Amniotic epithelial cell (primary cell): ENCODE results near the gene PLD4.
A peak's percentile ranks its signal among the peaks of the same experiment; 100 is the strongest.

ENCODE experiments used
- DNase-seq: peaks from one replicate; pipeline ENCODE4 v3.0.0-alpha.2; 2010; ENCODE audit warnings: low read depth

PLD4 gene

DNA sequence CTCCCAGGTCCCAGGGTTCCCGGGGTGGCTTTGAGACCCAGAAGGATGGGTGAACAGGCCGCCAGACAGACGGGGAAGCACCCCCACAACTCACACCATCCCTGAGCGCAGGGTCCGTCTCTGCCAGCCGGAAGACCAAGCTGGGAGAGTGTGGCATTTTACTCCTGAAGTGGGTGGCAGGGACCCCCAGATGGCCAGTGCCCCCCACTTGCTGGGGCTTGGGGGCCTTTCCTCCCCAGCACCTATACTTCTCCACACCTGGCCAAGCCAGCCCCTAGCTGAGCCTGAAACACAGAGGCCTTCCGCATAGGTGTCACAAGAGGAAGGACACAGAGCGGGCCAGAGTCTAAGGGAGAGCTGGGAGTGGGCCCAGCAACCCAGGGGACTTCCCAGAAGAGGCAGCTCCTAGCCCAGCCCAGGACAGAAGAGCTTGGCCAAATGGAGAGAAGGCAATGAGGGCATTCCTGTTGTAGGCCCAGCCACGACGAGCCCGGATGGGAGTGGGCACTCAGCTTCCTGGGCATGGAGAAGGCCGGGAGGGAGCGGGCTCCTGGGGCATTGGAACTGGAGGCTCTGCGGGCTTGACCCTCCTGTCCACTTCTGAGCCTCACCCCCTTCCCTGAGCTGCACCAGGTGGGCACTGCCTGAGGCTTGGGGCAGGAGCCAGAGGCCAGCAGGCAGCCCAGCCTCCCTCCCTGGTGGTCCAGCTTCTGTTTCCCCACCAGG, 50.1 kb downstream of the PLD4 start:
- DNase-seq = no peak

GRCh38 chr14:104975481-104976197, 51.0 kb downstream of the PLD4 start:
- no peak for DNase-seq

GRCh38 chr14:104976198-104977007, 51.7 kb downstream of the PLD4 start:
- DNase-seq = peak; percentile 64

GRCh38 chr14:104977008-104977680, 52.5 kb downstream of the PLD4 start:
- DNase-seq = no peak

GRCh38 chr14:104977681-104978653, 53.3 kb downstream of the PLD4 start, which contains the start of gene AHNAK2:
Gene AHNAK2, minus strand, starts transcription at chr14:104978374. Its CDS starts 137 bp downstream, at chr14:104978237.
- DNase-seq = peak; percentile 58

DNA sequence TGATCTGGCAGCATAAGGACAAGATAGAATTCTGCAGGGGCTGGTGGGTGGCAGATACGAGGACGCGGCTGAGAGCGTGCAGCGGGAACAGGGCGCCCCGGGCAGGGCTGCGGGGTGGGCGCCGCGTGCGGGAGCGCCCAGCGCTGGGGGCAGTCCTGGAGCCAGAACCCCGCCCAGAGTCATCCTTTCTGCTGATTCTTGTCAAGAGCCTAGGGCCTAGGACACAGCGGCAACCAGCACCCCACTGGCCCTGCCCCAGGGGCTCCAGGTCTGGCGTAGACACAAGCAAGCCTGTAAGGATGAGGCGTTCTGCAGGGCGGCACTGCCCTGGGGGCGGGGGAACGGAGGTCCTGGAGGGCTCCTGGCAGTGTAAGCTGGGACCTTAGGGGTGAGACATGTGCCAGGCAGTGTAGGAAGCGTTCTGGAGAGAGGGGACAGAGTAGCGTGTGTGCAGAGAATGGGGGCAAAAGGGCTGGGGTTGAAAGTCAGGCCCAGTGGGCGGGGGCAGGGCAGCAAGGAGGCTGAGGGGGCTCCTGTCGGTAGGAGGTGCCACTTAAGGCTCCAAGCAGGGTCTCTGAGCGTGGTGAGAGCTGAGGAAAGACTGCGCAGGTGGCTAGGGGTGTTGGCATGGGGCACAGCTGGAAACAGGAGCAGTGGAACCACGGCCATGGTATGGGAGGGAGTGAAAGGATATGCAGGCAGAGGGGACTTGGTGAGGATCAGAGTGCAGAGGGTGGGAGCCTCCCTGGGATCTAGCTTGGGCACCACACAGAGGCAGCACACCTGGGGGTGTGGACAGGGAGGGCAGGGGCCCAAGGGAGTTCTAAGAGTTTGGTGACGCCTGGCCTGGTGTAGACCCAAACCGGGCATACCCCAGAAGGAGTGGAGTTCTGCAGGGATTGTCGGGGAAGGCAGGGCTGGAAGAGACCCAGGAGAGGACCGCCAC, 54.3 kb downstream of the PLD4 start:
- no peak for DNase-seq

DNA sequence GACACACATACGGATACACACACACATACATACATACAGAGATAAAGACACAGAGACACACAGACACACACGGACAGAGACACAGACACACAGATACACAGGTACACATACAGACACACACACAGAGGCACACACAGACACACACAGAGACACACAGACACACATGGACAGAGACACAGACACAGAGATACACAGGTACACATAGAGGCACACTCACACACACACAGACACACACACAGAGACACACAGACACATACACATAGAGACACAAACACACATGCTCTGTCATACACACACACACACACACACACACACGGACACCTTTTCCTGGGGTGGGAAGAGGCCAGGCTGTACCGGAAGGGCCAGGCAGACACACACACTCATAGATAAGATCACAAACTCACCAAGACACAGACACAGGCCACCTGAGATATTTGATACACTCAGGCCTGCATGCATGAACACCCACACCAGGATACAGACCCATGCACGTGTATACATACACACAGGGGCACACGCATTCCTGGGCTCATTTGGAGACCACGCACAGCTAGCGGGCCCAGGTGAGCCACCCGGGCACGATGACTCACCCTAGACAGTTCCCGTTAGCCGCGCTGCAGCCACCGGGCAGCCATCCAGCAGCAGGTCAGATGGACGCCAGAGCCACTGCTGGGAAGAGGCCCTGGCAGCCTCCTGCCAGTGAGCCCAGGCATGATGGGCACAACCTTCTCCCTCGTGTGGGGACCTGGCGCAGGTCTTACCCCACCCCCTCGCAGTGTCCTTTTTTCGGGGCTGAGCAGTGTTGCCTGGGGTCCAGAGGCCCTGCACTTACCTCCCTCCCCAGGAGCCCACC, 55.3 kb downstream of the PLD4 start:
- DNase-seq = peak; percentile 29

GRCh38 chr14:104980611-104981531, 56.2 kb downstream of the PLD4 start:
- DNase-seq = no peak

GRCh38 chr14:104981699-104982541, 57.2 kb downstream of the PLD4 start:
- DNase-seq = no peak

- no peak for DNase-seq
Measured at GRCh38 chr14:104982548-104983230, 58.0 kb downstream of the PLD4 start.
